ENCODE results near the gene SCN1A. TPM values are rescaled to one million over a fixed set of nuclear protein-coding genes. Genes with fewer than 3 reads are reported as not detected.

Gene SCN1A
- total RNA-seq, 1 donor from 2014 or later = 0.03 TPM

- intact Hi-C loops (cut with DNase I) = no loop called here
These were observed 189.6 kb downstream of the SCN1A start for GRCh38 chr2:165938237-165938636.

More at GRCh38 chr2:165938237-165938636, 189.6 kb downstream of the SCN1A start:
- no peak for DNase-seq (ENCODE audit: low spot score)

Other genes with a start within 250 kb of the SCN1A start
- gene TTC21B, start 174.2 kb downstream of the SCN1A start, total RNA-seq = 12.5 TPM
- 0.75 TPM for gene SCN9A, start 247.9 kb upstream of the SCN1A start, total RNA-seq

Measured in cardiac septum (tissue), 1 donor.